Activated CD8-positive, alpha-beta T cell treated with anti-CD3 and anti-CD28 coated beads for 36 hours (primary cell): ENCODE data around the gene CHST1. TPM values are rescaled to one million over a fixed set of nuclear protein-coding genes. Genes with fewer than 3 reads are reported as not detected.

Experiments used
- ATAC-seq: fragments of 200-7000 bp; cut with Tn5 transposase; one replicate; pipeline ENCODE4 v1.10.0; 2021; ENCODE audit warnings: mild to moderate bottlenecking, moderate library complexity
- CTCF ChIA-PET: fragments of 350-600 bp; sonication (Branson Sonifier 250); formaldehyde crosslinking; loops from one replicate; lab custom pipeline; 2021; ENCODE audit warnings: antibody characterized with exemption; lab: Charles Lee
- POLR2A ChIA-PET: fragments of 350-600 bp; sonication (Branson Sonifier 250); formaldehyde crosslinking; loops from one replicate; lab custom pipeline; 2021; ENCODE audit warnings: antibody characterized with exemption; lab: Charles Lee
- DNase-seq: peaks from one replicate; pipeline ENCODE4 v3.0.0-alpha.2; 2020
- H3K27ac Mint-ChIP-seq: one replicate; pipeline ENCODE4 v1.8.0; 2021; ENCODE audit warnings: mild to moderate bottlenecking, mixed read lengths
- H3K27me3 Mint-ChIP-seq: one replicate; pipeline ENCODE4 v1.8.0; 2021; ENCODE audit warnings: mixed read lengths
- H3K36me3 Mint-ChIP-seq: one replicate; pipeline ENCODE4 v1.8.0; 2021; ENCODE audit warnings: low read depth, mixed read lengths
- H3K4me1 Mint-ChIP-seq: one replicate; pipeline ENCODE4 v1.8.0; 2021; ENCODE audit warnings: low read depth, mixed read lengths
- H3K4me3 Mint-ChIP-seq: one replicate; pipeline ENCODE4 v1.8.0; 2021; ENCODE audit warnings: mild to moderate bottlenecking, moderate library complexity, mixed read lengths
- H3K9me3 Mint-ChIP-seq: one replicate; pipeline ENCODE4 v1.8.0; 2021; ENCODE audit warnings: mixed read lengths
- intact Hi-C: fragments of 100-400 bp; cut with micrococcal nuclease; formaldehyde crosslinking; loops from one replicate; pipeline ENCODE4 v1.10.0; 2022
- total RNA-seq, 2 experiments: library from RNA; stranded (reverse); gene quantifications; one replicate each; pipeline ENCODE4 v1.2.3, GENCODE V29; 2021
- TF ChIP-seq, protein P1 (sequence below): fragments of 200-600 bp; IDR thresholded peaks from one replicate; pipeline ENCODE4 v1.8.0; 2022; ENCODE audit warnings: antibody characterized with exemption, mild to moderate bottlenecking

Gene CHST1
- total RNA-seq, 2 experiments from 2014 or later, result not detected

DNA sequence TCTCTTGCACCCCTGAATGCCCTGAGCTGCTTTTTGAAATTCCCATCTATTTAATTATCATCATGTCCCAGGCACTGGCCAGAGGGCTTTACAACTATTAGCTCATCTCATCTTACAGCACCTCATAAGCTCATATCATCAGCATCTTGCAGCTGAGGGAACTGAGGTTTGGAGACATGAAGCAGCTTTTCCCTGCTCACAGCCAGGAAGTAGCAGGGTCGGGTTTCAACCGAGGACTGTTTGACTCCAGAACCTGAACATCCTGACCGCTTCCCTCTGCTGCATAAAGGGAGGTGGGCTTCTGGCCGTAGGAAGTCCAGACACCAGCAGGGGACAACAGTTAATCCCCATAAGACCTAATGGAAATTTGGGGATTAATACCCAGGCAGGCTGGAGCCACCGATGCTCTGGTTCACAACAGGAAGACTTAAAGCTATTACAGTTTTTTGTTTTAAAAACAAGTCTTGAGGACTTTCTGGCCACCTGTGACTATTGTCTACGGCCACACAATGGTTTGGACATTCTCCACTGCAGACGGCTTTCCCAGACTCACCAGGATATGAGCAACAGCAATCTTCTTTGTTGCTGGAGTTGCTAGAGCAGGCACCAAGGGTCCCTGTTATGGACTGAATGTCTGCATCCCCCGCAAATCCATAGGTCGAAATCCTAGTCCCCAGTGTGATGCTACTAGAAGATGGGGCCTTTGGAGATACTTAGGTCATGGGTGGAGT, 47.4 kb downstream of the CHST1 start:
- CTCF ChIA-PET, result interaction anchor here (1.2 kb wide), 1 partner anchor 154 kb away, joined by 3 read pairs; no protein-coding TSS in a partner anchor
- no peaks in the 10 kb centered on the region for H3K36me3 Mint-ChIP-seq

DNA sequence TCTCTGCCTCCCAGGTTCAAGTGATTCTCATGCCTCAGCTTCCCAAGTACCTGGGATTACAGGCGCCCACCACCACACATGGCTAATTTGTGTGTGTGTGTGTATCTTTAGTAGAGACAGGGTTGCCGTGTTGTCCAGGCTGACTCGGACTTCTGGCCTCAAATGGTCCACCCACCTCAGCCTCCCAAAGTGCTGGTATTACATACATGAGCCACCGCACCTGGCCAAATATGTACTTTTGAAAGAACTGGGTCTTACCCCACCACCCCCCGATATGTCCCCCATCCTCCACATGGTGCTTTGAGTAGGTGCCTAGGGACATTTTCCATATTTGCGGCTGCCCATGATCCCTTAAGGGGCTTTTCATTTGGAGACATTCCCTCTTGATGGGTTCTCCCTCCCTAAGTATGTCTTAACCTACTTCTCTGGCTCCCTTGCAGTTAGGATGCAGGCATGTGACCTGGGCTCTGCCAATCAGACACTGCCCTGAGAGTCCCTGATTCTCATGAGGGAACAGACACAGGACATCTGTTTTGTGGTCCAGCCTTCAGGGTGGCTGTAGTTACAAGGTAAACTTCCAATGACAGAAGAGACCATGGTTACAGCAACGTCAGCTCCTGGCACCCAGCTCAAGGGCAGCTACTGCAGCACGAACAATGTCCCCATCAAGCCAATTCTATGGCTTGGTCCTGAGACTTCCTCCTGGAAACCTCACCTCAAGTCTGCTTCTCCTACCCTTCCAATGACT, 48.4 kb downstream of the CHST1 start:
- ChIA-PET CTCF (no interaction called here), POLR2A (no interaction called here)
- H3K27me3 Mint-ChIP-seq, result peaks cover 25% of the 10 kb centered on the region
- ATAC-seq, result no peak
- no peaks in the 10 kb centered on the region for H3K9me3 Mint-ChIP-seq
- DNase-seq, result no peak
- no peak overlapping the region for H3K27ac Mint-ChIP-seq
- intact Hi-C loops, result no loop called here
- no peak overlapping the region for H3K4me3 Mint-ChIP-seq
- no peaks in the 10 kb centered on the region for H3K36me3 Mint-ChIP-seq
- no peaks in the 10 kb centered on the region for H3K4me1 Mint-ChIP-seq
- TF ChIP-seq, protein P1, sequence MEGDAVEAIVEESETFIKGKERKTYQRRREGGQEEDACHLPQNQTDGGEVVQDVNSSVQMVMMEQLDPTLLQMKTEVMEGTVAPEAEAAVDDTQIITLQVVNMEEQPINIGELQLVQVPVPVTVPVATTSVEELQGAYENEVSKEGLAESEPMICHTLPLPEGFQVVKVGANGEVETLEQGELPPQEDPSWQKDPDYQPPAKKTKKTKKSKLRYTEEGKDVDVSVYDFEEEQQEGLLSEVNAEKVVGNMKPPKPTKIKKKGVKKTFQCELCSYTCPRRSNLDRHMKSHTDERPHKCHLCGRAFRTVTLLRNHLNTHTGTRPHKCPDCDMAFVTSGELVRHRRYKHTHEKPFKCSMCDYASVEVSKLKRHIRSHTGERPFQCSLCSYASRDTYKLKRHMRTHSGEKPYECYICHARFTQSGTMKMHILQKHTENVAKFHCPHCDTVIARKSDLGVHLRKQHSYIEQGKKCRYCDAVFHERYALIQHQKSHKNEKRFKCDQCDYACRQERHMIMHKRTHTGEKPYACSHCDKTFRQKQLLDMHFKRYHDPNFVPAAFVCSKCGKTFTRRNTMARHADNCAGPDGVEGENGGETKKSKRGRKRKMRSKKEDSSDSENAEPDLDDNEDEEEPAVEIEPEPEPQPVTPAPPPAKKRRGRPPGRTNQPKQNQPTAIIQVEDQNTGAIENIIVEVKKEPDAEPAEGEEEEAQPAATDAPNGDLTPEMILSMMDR, result no peak

More for the DNA sequence above, 47.4 kb downstream of the CHST1 start:
- Mint-ChIP-seq H3K27ac (no peak overlapping the region), H3K27me3 (peaks cover 25% of the 10 kb centered on the region), H3K4me3 (no peak overlapping the region), H3K4me1 (no peaks in the 10 kb centered on the region), H3K9me3 (no peaks in the 10 kb centered on the region)
- ATAC-seq, result no peak
- intact Hi-C loops, result no loop called here
- TF ChIP-seq, protein P1, result no peak
- POLR2A ChIA-PET, result no interaction called here
- DNase-seq, result no peak

DNA sequence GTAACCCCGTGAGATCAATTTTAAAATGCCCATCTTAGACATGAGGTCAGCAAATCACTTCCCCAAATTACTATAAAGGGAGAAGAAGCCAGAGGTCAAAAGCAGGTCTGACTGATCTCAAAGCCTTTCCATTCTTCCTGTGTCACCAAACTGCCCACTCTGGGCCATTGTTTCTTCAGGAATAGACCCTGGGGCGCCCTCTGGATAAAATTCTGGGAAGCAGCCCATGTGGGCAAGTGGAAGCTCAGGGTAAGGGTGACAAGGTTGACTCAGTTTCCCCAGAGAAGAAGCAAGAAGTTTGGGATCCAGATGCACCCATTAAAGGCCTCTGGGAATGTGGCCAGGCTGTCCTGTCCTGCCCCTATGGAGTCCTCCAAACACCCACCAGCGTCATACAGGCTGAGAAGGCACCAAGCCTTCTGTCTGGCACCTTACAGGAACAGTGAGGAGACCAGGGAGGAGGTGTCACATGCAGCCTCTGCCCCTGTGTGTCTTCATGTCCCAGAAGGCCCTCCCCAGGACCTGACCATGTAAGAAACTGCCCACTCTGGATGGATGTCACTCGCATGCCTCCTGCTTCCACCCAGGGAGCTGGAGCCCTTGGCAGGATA, 50.1 kb downstream of the CHST1 start:
- ATAC-seq (no peak), DNase-seq (no peak)

GRCh38 chr11:45614196-45614828, 51.1 kb downstream of the CHST1 start:
- Mint-ChIP-seq H3K9me3 (no peaks in the 10 kb centered on the region), H3K36me3 (no peaks in the 10 kb centered on the region), H3K27ac (no peak overlapping the region), H3K4me3 (no peak overlapping the region), H3K4me1 (no peaks in the 10 kb centered on the region), H3K27me3 (peaks cover 23% of the 10 kb centered on the region)
- intact Hi-C loops, result no loop called here
- TF ChIP-seq, protein P1, result no peak
- ChIA-PET CTCF (no interaction called here), POLR2A (no interaction called here)
- ATAC-seq (no peak), DNase-seq (no peak)

More for the DNA sequence above, 50.1 kb downstream of the CHST1 start:
- no peaks in the 10 kb centered on the region for H3K4me1 Mint-ChIP-seq
- TF ChIP-seq, protein P1, result no peak
- peaks cover 24% of the 10 kb centered on the region for H3K27me3 Mint-ChIP-seq
- no peaks in the 10 kb centered on the region for H3K36me3 Mint-ChIP-seq
- no peak overlapping the region for H3K4me3 Mint-ChIP-seq
- no peak overlapping the region for H3K27ac Mint-ChIP-seq
- H3K9me3 Mint-ChIP-seq, result no peaks in the 10 kb centered on the region
- intact Hi-C loops, result no loop called here
- CTCF ChIA-PET, result no interaction called here
- POLR2A ChIA-PET, result no interaction called here
